HFF-Myc (cell line): ENCODE measurements around the gene RPS6KA5.

Experiments
- DNase-seq: peaks from one replicate; pipeline ENCODE4 v3.0.0-alpha.2; 2011; ENCODE audit warnings: low read depth; ENCODE audit errors: extremely low read depth
- H3K4me3 ChIP-seq: replicated peaks from 2 replicates; pipeline ENCODE4 v1.5.1; 2011; ENCODE audit warnings: low read depth, mild to moderate bottlenecking, control low read depth, low read length
- CTCF ChIP-seq: IDR thresholded peaks from 2 replicates; pipeline ENCODE4 v1.5.1; 2012; ENCODE audit warnings: mild to moderate bottlenecking, low read depth, low read length, control low read depth; ENCODE audit errors: missing control alignments

Gene RPS6KA5

GRCh38 chr14:90874599-90874998 lies 185.8 kb downstream of the RPS6KA5 start:
- no peak for TF ChIP-seq CTCF
- no peak for DNase-seq
- H3K4me3 ChIP-seq = no peak overlapping the region

GRCh38 chr14:90871605-90872233 lies 188.7 kb downstream of the RPS6KA5 start:
- peak; percentile 50 for DNase-seq
- no peak overlapping the region for H3K4me3 ChIP-seq
- TF ChIP-seq CTCF = no peak

- no peak overlapping the region for H3K4me3 ChIP-seq
- no peak for DNase-seq
- no peak for TF ChIP-seq CTCF
These were observed 189.4 kb downstream of the RPS6KA5 start for GRCh38 chr14:90870950-90871604.

- TF ChIP-seq CTCF = no peak
- DNase-seq = no peak
- no peak overlapping the region for H3K4me3 ChIP-seq
These were observed 192.9 kb downstream of the RPS6KA5 start for GRCh38 chr14:90867501-90867900.

GRCh38 chr14:90866833-90867232 lies 193.6 kb downstream of the RPS6KA5 start:
- DNase-seq = no peak
- no peak overlapping the region for H3K4me3 ChIP-seq
- no peak for TF ChIP-seq CTCF

GRCh38 chr14:90864741-90865140 lies 195.7 kb downstream of the RPS6KA5 start:
- DNase-seq = no peak
- no peak overlapping the region for H3K4me3 ChIP-seq
- no peak for TF ChIP-seq CTCF
